Lower lobe of right lung (tissue), 2 donors: ENCODE measurements around the gene SMR3B. TPM values are rescaled to one million over a fixed set of nuclear protein-coding genes. Genes with fewer than 3 reads are reported as not detected.

Experiments
- ATAC-seq, 2 donors: fragments of 200-7000 bp; cut with Tn5 transposase; one replicate each; pipeline ENCODE4 v1.9.1; 2020 to 2022; ENCODE audit warnings: mild to moderate bottlenecking in 2 of 2, moderate library complexity in 2 of 2
- DNase-seq: peaks from one replicate; pipeline ENCODE4 v3.0.0-alpha.2; 2020
- H3K27ac ChIP-seq: fragments of 200-600 bp; one replicate; pipeline ENCODE4 v1.8.0; 2022
- H3K27me3 ChIP-seq: fragments of 200-600 bp; one replicate; pipeline ENCODE4 v1.8.0; 2022; ENCODE audit warnings: low read depth
- H3K36me3 ChIP-seq: fragments of 200-600 bp; one replicate; pipeline ENCODE4 v1.8.0; 2022; ENCODE audit warnings: mild to moderate bottlenecking
- H3K4me1 ChIP-seq: fragments of 200-600 bp; one replicate; pipeline ENCODE4 v1.8.0; 2022
- H3K4me3 ChIP-seq: fragments of 200-600 bp; one replicate; pipeline ENCODE4 v1.8.0; 2022; ENCODE audit warnings: mild to moderate bottlenecking
- H3K9me3 ChIP-seq: fragments of 200-600 bp; one replicate; pipeline ENCODE4 v1.8.0; 2022
- intact Hi-C: fragments of 100-400 bp; cut with DNase I; formaldehyde crosslinking; loops from one replicate; pipeline ENCODE4 v1.11.0; 2022
- total RNA-seq: library from RNA; stranded (reverse); fragmentation: NEBNext Ultra II Directional; extraction: Animal tissue kit (Norgen Biotek cat#: 25700); gene quantifications from one replicate; pipeline ENCODE4 v1.2.1, GENCODE V29; 2021
- TF ChIP-seq, protein P1 (sequence below): fragments of 200-600 bp; IDR thresholded peaks from one replicate; pipeline ENCODE4 v1.8.0; 2022; ENCODE audit warnings: antibody characterized with exemption, mild to moderate bottlenecking
- donor health status: DM: no; HTN: yes; CAD: no; lungs with severe emphysema.

SMR3B gene
- total RNA-seq, 1 donor from 2014 or later = not detected

DNA sequence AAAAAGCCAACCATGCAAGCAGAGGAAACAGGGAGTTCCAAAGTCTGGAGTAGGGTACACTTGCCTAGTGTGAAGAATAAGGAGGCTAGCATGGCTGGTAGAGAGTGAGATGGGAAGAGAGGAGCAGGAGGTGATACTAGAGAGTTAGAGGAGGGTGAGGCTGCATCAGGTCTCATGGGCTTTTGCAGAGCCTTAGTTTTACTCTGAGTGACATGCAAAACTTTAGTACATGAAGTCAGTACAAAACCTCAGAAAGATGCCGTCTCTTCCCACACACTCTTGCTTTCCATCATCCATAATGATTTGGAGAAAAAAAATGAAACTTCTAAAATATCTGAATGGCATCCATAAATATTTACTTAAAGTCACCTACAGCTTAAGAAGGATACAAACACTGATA, 19.8 kb downstream of the SMR3B start:
- Histone ChIP-seq H3K27ac (no peak overlapping the region), H3K36me3 (no peaks in the 10 kb centered on the region), H3K4me3 (no peak overlapping the region), H3K4me1 (no peaks in the 10 kb centered on the region), H3K9me3 (no peaks in the 10 kb centered on the region), H3K27me3 (no peaks in the 10 kb centered on the region)
- TF ChIP-seq, protein P1, sequence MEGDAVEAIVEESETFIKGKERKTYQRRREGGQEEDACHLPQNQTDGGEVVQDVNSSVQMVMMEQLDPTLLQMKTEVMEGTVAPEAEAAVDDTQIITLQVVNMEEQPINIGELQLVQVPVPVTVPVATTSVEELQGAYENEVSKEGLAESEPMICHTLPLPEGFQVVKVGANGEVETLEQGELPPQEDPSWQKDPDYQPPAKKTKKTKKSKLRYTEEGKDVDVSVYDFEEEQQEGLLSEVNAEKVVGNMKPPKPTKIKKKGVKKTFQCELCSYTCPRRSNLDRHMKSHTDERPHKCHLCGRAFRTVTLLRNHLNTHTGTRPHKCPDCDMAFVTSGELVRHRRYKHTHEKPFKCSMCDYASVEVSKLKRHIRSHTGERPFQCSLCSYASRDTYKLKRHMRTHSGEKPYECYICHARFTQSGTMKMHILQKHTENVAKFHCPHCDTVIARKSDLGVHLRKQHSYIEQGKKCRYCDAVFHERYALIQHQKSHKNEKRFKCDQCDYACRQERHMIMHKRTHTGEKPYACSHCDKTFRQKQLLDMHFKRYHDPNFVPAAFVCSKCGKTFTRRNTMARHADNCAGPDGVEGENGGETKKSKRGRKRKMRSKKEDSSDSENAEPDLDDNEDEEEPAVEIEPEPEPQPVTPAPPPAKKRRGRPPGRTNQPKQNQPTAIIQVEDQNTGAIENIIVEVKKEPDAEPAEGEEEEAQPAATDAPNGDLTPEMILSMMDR = no peak
- ATAC-seq (no peak), DNase-seq (no peak)
- intact Hi-C loops = no loop called here

DNA sequence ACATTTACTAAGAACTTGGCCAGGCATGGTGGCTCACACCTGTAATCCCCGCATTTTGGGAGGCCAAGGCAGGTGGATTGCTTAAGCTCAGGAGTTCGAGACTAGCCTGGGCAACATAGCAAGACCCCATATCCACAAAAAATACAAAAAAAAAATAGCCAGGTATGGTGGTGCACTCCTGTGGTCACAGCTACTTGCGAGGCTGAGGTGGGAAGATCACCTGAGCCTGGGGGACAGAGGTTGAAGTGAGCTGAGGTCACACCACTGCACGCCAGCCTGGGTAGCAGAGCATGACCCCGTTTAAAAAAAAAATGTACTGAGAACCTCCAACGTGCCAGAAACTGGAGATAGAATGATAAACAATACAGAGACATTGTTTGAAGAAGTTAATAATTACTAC, 22.8 kb downstream of the SMR3B start:
- TF ChIP-seq, protein P1 = no peak
- intact Hi-C loops = no loop called here
- Histone ChIP-seq H3K4me1 (no peaks in the 10 kb centered on the region), H3K27ac (no peak overlapping the region), H3K36me3 (no peaks in the 10 kb centered on the region), H3K4me3 (no peak overlapping the region), H3K27me3 (no peaks in the 10 kb centered on the region), H3K9me3 (no peaks in the 10 kb centered on the region)
- ATAC-seq (no peak), DNase-seq (no peak)

- DNase-seq (no peak), ATAC-seq (no peak)
- Histone ChIP-seq H3K4me3 (no peak overlapping the region), H3K9me3 (no peaks in the 10 kb centered on the region), H3K4me1 (no peaks in the 10 kb centered on the region), H3K36me3 (no peaks in the 10 kb centered on the region), H3K27ac (no peak overlapping the region), H3K27me3 (no peaks in the 10 kb centered on the region)
- intact Hi-C loops = no loop called here
- TF ChIP-seq, protein P1 = no peak
Observed at GRCh38 chr4:70425306-70425705, 42.4 kb downstream of the SMR3B start.

- DNase-seq = no peak
- TF ChIP-seq, protein P1 = no peak
- H3K27me3 ChIP-seq = no peaks in the 10 kb centered on the region
- no peak for ATAC-seq
- H3K27ac ChIP-seq = no peak overlapping the region
- intact Hi-C loops = no loop called here
- H3K4me3 ChIP-seq = no peak overlapping the region
- H3K9me3 ChIP-seq = no peaks in the 10 kb centered on the region
- no peaks in the 10 kb centered on the region for H3K36me3 ChIP-seq
- H3K4me1 ChIP-seq = no peaks in the 10 kb centered on the region
Observed at GRCh38 chr4:70426789-70427188, 43.9 kb downstream of the SMR3B start.

DNA sequence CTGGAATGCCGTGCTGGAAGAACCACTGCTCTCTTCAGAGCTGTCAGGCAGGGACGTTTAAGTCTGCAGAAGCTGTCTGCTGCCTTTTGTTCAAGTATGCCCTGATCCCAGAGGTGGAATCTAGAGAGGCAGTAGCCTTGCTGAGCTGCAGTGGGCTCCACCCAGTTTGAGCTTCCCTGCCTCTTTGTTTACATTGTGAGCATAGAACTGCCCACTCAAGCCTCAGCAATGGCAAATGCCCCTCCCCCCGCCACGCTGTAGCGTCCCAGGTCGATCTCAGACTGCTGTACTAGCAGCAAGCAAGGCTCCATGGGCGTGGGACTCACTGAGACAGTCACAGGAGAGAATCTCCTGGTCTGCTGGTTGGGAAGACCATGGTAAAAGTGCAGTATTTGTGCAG, 54.3 kb downstream of the SMR3B start:
- DNase-seq = no peak
- intact Hi-C loops = no loop called here
- ATAC-seq = no peak
- Histone ChIP-seq H3K27me3 (no peaks in the 10 kb centered on the region), H3K9me3 (no peaks in the 10 kb centered on the region), H3K27ac (no peak overlapping the region), H3K36me3 (no peaks in the 10 kb centered on the region), H3K4me1 (no peaks in the 10 kb centered on the region), H3K4me3 (no peak overlapping the region)
- TF ChIP-seq, protein P1 = no peak

Other genes with a start within 250 kb of the SMR3B start
- not detected for gene PRR27, start 228.9 kb upstream of the SMR3B start, total RNA-seq
- gene ODAM, start 187.4 kb upstream of the SMR3B start, total RNA-seq = 2.6 TPM
- not detected for gene FDCSP, start 157.0 kb upstream of the SMR3B start, total RNA-seq
- not detected for gene CSN3, start 140.5 kb upstream of the SMR3B start, total RNA-seq
- gene CABS1, start 48.1 kb upstream of the SMR3B start, total RNA-seq = not detected
- not detected for gene SMR3A, start 22.4 kb upstream of the SMR3B start, total RNA-seq
- gene OPRPN, start 14.8 kb downstream of the SMR3B start, total RNA-seq = not detected
- not detected for gene MUC7, start 89.1 kb downstream of the SMR3B start, total RNA-seq
- not detected for gene AMTN, start 135.4 kb downstream of the SMR3B start, total RNA-seq
- gene AMBN, start 209.1 kb downstream of the SMR3B start, total RNA-seq = not detected
- gene ENAM, start 245.6 kb downstream of the SMR3B start, total RNA-seq = 0.12 TPM